Stomach (tissue), 9 donors: ENCODE measurements around the gene CNR1. TPM values are rescaled to one million over a fixed set of nuclear protein-coding genes. Genes with fewer than 3 reads are reported as not detected.

ENCODE experiments used
- DNase-seq, 2 donors: peaks; one replicate each; pipeline versions ENCODE4 v3.0.0 to v3.0.0-alpha.2; 2013 to 2019
- H3K27ac ChIP-seq, 5 donors: fragments of 200-600 bp in 4 of 5; sonication (generic) in 4 of 5; one replicate each; pipeline ENCODE4 v1.5.1; 2013 to 2019; ENCODE audit warnings: mild to moderate bottlenecking in 1 of 5, moderate library complexity in 1 of 5
- H3K27me3 ChIP-seq, 3 donors: fragments of 200-600 bp; sonication (generic); one replicate each; pipeline ENCODE4 v1.5.1; 2017 to 2019; ENCODE audit warnings: mixed run types in 1 of 3
- H3K36me3 ChIP-seq, 4 donors: fragments of 200-600 bp; sonication (generic); 1 replicate in 3 of 4; 2 replicates in 1 of 4; pipeline ENCODE4 v1.5.1; 2016 to 2019
- H3K4me1 ChIP-seq, 4 donors: fragments of 200-600 bp; sonication (generic); one replicate each; pipeline ENCODE4 v1.5.1; 2016 to 2019
- H3K4me3 ChIP-seq, 4 donors: fragments of 200-600 bp; sonication (generic) in 3 of 4; one replicate each; pipeline ENCODE4 v1.5.1; 2016 to 2019; ENCODE audit warnings: mild to moderate bottlenecking in 1 of 4
- H3K9me3 ChIP-seq, 4 donors: fragments of 200-600 bp; sonication (generic); one replicate each; pipeline ENCODE4 v1.5.1; 2016 to 2019
- EP300 ChIP-seq: sonication (generic); formaldehyde crosslinking; IDR thresholded peaks from one replicate; pipeline ENCODE4 v1.6.1; 2017; ENCODE audit warnings: antibody characterized with exemption
- POLR2A ChIP-seq, 4 donors: fragments of 450-650 bp; IDR thresholded peaks; one replicate each; pipeline ENCODE4 v1.6.1; 2016; ENCODE audit warnings: antibody characterized with exemption in 4 of 4, control low read depth in 2 of 4, mild to moderate bottlenecking in 1 of 4, moderate library complexity in 1 of 4
- POLR2AphosphoS5 ChIP-seq, 3 donors: sonication (generic); formaldehyde crosslinking; IDR thresholded peaks; one replicate each; pipeline ENCODE4 v1.6.1; 2016; ENCODE audit warnings: antibody characterized with exemption in 3 of 3
- WGBS, 5 donors: extraction: QIAGEN DNeasy Blood & Tissue Kit in 3 of 5; methylation state at CpG; one replicate each; pipeline versions ENCODE4 v1.1.5 to v1.1.7; 2013 to 2018; 5-methylcytosine and 5-hydroxymethylcytosine counted together
- intact Hi-C: fragments of 100-400 bp; cut with DNase I; formaldehyde crosslinking; loops from one replicate; pipeline ENCODE4 v1.15.1; 2023; ENCODE audit warnings: low total_unique reads
- polyA plus RNA-seq, 3 donors: library from polyadenylated mRNA; stranded (reverse); fragments of 200-250 nt; gene quantifications; one replicate each; pipeline ENCODE4 v1.2.3, GENCODE V29; 2013
- total RNA-seq, 5 donors: library from RNA; depleted of rRNA; stranded (reverse); fragments of >200 nt; gene quantifications; one replicate each; pipeline versions ENCODE4 v1.1.0 to v1.2.3, GENCODE V29; 2014 to 2016
- TF ChIP-seq, protein P1 (sequence below), 7 experiments: fragments of 450-650 bp in 4 of 7; fragments of 200-600 bp in 3 of 7; sonication (generic) in 3 of 7; IDR thresholded peaks; one replicate each; pipeline ENCODE4 v1.5.1; 2016 to 2019; ENCODE audit warnings: antibody characterized with exemption in 7 of 7, control low read depth in 2 of 7, mild to moderate bottlenecking in 1 of 7
- donor health status: healthy with polysubstance abuse.
- donor health status: Bipolar disorder and iron deficiency.
- donor health status: healthy.

CNR1 gene
- total and polyA plus RNA-seq, 8 donors, result 0.31 to 15.2 (median 4.2) TPM

DNA sequence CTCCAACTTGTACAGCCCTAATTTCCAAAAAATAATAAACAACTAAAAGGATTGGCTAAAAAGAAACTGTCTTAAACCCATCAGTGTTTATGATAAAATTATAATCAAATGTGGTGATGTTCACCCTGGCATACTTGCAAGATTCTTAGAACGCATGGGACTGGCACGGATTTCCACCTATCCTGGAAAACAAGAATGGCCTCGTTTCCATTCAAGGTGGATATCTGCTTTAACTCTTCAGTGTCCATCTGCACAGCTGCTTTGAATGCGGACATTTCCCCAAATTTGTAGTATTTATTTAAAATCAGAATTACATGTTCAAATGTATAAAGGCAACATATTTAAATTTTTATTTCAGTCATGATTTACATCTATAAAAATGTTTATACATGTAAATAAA is 4.2 kb downstream of the CNR1 start:
- Histone ChIP-seq H3K36me3 (no peaks in the 10 kb centered on the region), H3K9me3 (no peaks in the 10 kb centered on the region), H3K4me1 (peaks cover 16 to 19% (median 18%) of the 10 kb centered on the region in 4 donors), H3K4me3 (no peak overlapping the region), H3K27me3 (peaks cover 0 to 67% (median 34%) of the 10 kb centered on the region in 3 donors), H3K27ac (no peak overlapping the region)
- WGBS, 5 donors, result 38 to 61% (median 47%) methylated on average over 4 of the region's 4 CpGs
- intact Hi-C loops, result no loop called here
- DNase-seq, result no peak
- TF ChIP-seq, protein P1, sequence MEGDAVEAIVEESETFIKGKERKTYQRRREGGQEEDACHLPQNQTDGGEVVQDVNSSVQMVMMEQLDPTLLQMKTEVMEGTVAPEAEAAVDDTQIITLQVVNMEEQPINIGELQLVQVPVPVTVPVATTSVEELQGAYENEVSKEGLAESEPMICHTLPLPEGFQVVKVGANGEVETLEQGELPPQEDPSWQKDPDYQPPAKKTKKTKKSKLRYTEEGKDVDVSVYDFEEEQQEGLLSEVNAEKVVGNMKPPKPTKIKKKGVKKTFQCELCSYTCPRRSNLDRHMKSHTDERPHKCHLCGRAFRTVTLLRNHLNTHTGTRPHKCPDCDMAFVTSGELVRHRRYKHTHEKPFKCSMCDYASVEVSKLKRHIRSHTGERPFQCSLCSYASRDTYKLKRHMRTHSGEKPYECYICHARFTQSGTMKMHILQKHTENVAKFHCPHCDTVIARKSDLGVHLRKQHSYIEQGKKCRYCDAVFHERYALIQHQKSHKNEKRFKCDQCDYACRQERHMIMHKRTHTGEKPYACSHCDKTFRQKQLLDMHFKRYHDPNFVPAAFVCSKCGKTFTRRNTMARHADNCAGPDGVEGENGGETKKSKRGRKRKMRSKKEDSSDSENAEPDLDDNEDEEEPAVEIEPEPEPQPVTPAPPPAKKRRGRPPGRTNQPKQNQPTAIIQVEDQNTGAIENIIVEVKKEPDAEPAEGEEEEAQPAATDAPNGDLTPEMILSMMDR (IDR thresholded peaks at IDR 0.05), result no peak
- TF ChIP-seq EP300, result no peak
- no peak for TF ChIP-seq POLR2AphosphoS5 (IDR thresholded peaks at IDR 0.05)
- TF ChIP-seq POLR2A (IDR thresholded peaks at IDR 0.05), result no peak

DNA sequence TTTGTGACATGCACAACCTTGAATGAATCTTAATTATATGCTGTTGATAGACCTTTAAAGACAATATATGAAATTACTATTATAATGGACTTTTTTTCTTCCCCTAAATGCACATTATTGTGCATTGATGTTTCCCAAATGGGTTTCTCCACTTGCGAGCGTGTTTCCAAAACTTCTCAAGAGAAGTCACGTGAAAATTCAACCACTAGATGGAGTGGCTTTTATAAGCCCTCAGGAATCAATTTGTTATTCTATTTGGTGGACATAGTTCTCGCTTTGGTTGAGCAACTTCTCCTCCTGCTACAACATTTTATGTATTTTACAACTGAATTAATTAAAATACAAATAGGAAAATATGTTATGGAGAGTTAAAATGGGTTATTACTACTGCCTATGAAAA is 9.0 kb downstream of the CNR1 start:
- DNase-seq, result no peak
- Histone ChIP-seq H3K27me3 (peaks cover 0 to 23% (median 3%) of the 10 kb centered on the region in 3 donors), H3K27ac (no peak overlapping the region), H3K4me1 (no peaks in the 10 kb centered on the region), H3K36me3 (no peaks in the 10 kb centered on the region), H3K9me3 (no peaks in the 10 kb centered on the region), H3K4me3 (no peak overlapping the region)
- intact Hi-C loops, result no loop called here
- 78 to 83% (median 80%) methylated on average over 4 of the region's 4 CpGs for WGBS, 5 donors
- TF ChIP-seq POLR2A (IDR thresholded peaks at IDR 0.05) (no peak), EP300 (no peak), POLR2AphosphoS5 (IDR thresholded peaks at IDR 0.05) (no peak)
- TF ChIP-seq, protein P1 (IDR thresholded peaks at IDR 0.05), result no peak

DNA sequence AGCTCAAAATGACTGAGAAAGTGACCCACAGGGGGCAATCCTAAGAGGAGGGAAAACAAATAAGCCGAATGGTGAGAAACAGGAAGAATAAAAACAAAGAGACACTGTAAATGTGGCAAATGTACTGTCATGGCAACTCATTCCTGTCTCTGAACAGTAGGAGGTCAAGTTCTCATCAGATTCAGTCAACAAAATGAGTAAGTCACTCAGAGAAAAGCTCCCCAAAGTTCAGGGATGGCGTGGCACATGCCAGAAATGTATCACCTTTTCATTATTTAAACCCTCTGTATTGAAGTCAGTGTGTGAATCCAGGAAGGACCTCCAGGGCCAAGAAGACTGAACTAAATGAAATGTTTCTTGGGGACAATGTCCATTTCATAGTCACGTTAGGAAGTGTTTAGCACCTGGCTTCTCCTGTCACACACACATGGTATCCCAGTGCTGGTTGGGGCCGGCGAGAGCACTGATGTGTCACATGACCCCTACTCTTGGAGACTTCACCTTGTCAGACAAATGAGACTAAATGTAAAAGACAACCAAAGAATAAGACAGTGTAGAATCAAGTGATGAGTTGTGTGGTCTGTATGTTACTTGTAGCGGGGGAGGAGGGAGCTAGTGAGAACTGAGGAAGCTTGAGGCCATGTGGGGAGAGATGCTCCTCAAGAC is 20.7 kb downstream of the CNR1 start:
- 74 to 89% (median 83%) methylated on average over 6 of the region's 6 CpGs for WGBS, 5 donors
- no peak overlapping the region for H3K27ac ChIP-seq
- no peaks in the 10 kb centered on the region for H3K27me3 ChIP-seq
- intact Hi-C loops, result no loop called here
- H3K36me3 ChIP-seq, result no peaks in the 10 kb centered on the region
- no peaks in the 10 kb centered on the region for H3K9me3 ChIP-seq
- no peaks in the 10 kb centered on the region for H3K4me1 ChIP-seq
- H3K4me3 ChIP-seq, result no peak overlapping the region
- TF ChIP-seq POLR2A (IDR thresholded peaks at IDR 0.05) (no peak), EP300 (no peak), POLR2AphosphoS5 (IDR thresholded peaks at IDR 0.05) (no peak)
- TF ChIP-seq, protein P1 (IDR thresholded peaks at IDR 0.05), result no peak
- no peak for DNase-seq

DNA sequence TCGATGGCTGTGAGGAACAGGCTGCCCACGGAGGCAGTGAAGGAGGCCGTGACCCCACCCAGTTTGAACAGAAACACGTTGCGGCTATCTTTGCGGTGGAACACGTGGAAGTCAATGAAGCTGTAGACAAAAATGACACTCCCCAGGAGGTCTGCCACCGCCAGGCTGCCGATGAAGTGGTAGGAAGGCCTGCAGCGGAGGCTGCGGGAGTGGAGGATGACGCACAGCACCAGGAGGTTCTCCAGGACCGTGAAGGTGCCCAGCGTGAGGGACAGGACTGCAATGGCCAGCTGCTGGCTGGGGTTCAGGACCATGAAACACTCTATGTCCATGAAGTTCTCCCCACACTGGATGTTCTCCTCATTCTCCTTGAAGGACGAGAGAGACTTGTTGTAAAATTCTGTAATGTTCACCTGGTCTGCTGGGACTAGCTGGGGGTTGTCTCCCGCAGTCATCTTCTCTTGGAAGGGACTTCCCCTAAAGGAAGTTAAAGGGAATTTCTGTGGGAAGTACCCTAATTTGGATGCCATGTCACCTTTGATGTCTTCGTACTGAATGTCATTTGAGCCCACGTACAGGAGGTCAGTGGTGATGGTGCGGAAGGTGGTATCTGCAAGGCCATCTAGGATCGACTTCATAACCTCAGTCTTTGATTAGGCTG is 21.4 kb downstream of the CNR1 start:
- 91 to 93% (median 92%) methylated on average over 19 to 20 of the region's 20 CpGs for WGBS, 5 donors
- intact Hi-C loops, result no loop called here

More for the DNA sequence above, 21.4 kb downstream of the CNR1 start:
- no peaks in the 10 kb centered on the region for H3K27me3 ChIP-seq
- TF ChIP-seq, protein P1 (IDR thresholded peaks at IDR 0.05), result no peak
- TF ChIP-seq EP300 (no peak), POLR2AphosphoS5 (IDR thresholded peaks at IDR 0.05) (no peak), POLR2A (IDR thresholded peaks at IDR 0.05) (no peak)
- no peak for DNase-seq
- H3K9me3 ChIP-seq, result no peaks in the 10 kb centered on the region
- no peaks in the 10 kb centered on the region for H3K36me3 ChIP-seq
- no peak overlapping the region for H3K27ac ChIP-seq
- H3K4me1 ChIP-seq, result no peaks in the 10 kb centered on the region
- no peak overlapping the region for H3K4me3 ChIP-seq
